T47D (cell line): ENCODE data around the gene REPS1.
"Not testable (repeated sequence)": the region's sequence is repeated elsewhere in the genome, so short reads cannot be mapped to it uniquely, and the experiment has no call there.

Experiments
- DNase-seq, 2 experiments: peaks; one replicate each; pipeline versions ENCODE4 v3.0.0 to v3.0.0-alpha.2; 2011 to 2012; ENCODE audit warnings: low read depth in 1 of 2, low spot score in 1 of 2
- JUND ChIP-seq: IDR thresholded peaks from 2 replicates; pipeline ENCODE4 v1.6.1; 2012; ENCODE audit warnings: low read depth
- in situ Hi-C: cut with HindIII; loops from 2 replicates; pipeline ENCODE4 v1.10.0; 2016; ENCODE audit warnings: low sequenced_read_pairs, low pct_unique_long_range_greater_than_20kb

The REPS1 gene

GRCh38 chr6:139016337-139017213 lies 28.5 kb upstream of the REPS1 start:
- no peak for TF ChIP-seq JUND
- no peak for DNase-seq
- in situ Hi-C loops = no loop called here

- DNase-seq = no peak
- TF ChIP-seq JUND = no peak
- in situ Hi-C loops = no loop called here
Observed at GRCh38 chr6:139014945-139015344, 26.9 kb upstream of the REPS1 start.

- in situ Hi-C loops = no loop called here
- DNase-seq = no peak
Observed at GRCh38 chr6:139013185-139013800, 25.2 kb upstream of the REPS1 start.

GRCh38 chr6:139011980-139012379 lies 23.9 kb upstream of the REPS1 start:
- no peak for DNase-seq
- in situ Hi-C loops = no loop called here
- TF ChIP-seq JUND = no peak

More at GRCh38 chr6:139013185-139013800, 25.2 kb upstream of the REPS1 start:
- TF ChIP-seq JUND = no peak

- in situ Hi-C loops = no loop called here
- no peak for DNase-seq
- no peak for TF ChIP-seq JUND
Observed at GRCh38 chr6:139010674-139011073, 22.6 kb upstream of the REPS1 start.

GRCh38 chr6:139008117-139008516 lies 20.1 kb upstream of the REPS1 start:
- TF ChIP-seq JUND = no peak
- no peak for DNase-seq
- in situ Hi-C loops = no loop called here

GRCh38 chr6:139007428-139007827 lies 19.4 kb upstream of the REPS1 start:
- in situ Hi-C loops = no loop called here
- DNase-seq = no peak
- no peak for TF ChIP-seq JUND

GRCh38 chr6:139006477-139006876 lies 18.4 kb upstream of the REPS1 start:
- no peak for TF ChIP-seq JUND
- in situ Hi-C loops = no loop called here
- DNase-seq = no peak

- in situ Hi-C loops = no loop called here
- no peak for DNase-seq
- TF ChIP-seq JUND = no peak
Observed at GRCh38 chr6:139003751-139004150, 15.7 kb upstream of the REPS1 start.

- DNase-seq = no peak
- TF ChIP-seq JUND = no peak
- in situ Hi-C loops = no loop called here
Observed at GRCh38 chr6:138999949-139000725, 12.1 kb upstream of the REPS1 start.

- no peak for DNase-seq
- in situ Hi-C loops = no loop called here
- TF ChIP-seq JUND = no peak
Observed at GRCh38 chr6:138997136-138997535, 9.1 kb upstream of the REPS1 start.

- peak in 1 of 2 experiments; percentile 53 for DNase-seq
- TF ChIP-seq JUND = no peak
- in situ Hi-C loops = no loop called here
Observed at GRCh38 chr6:138996524-138996923, 8.5 kb upstream of the REPS1 start.

GRCh38 chr6:138993410-138993809 lies 5.4 kb upstream of the REPS1 start:
- peak in 1 of 2 experiments; percentile 46 for DNase-seq
- in situ Hi-C loops = not testable (repeated sequence)

- DNase-seq, in situ Hi-C loops: not testable (repeated sequence)
Observed at GRCh38 chr6:138992965-138993364, 4.9 kb upstream of the REPS1 start.
